H4 (cell line): ENCODE results near the gene TMEM235. TPM values are rescaled to one million over a fixed set of nuclear protein-coding genes. Genes with fewer than 3 reads are reported as not detected.
A peak's percentile ranks its signal among the peaks of the same experiment; 100 is the strongest.

Experiments used
- DNase-seq: peaks from one replicate; pipeline ENCODE4 v3.0.0-alpha.2; 2015; ENCODE audit warnings: low spot score
- total RNA-seq: library from RNA; depleted of rRNA; stranded (reverse); fragments of >200 nt; shearing (Covaris generic); gene quantifications from 2 replicates; pipeline ENCODE4 v1.2.3, GENCODE V29; 2014

TMEM235 gene
- total RNA-seq, 1 experiment from 2014 or later = not detected

GRCh38 chr17:78255029-78255656 lies 23.7 kb downstream of the TMEM235 start:
- DNase-seq = no peak

- DNase-seq = no peak
Measured at GRCh38 chr17:78255953-78256706, 24.7 kb downstream of the TMEM235 start.

- no peak for DNase-seq
Measured at GRCh38 chr17:78256707-78257591, 25.5 kb downstream of the TMEM235 start.

GRCh38 chr17:78257810-78258322 lies 26.4 kb downstream of the TMEM235 start:
- no peak for DNase-seq

GRCh38 chr17:78258323-78259191 lies 27.1 kb downstream of the TMEM235 start:
- no peak for DNase-seq

- DNase-seq = no peak
Measured at GRCh38 chr17:78259192-78259554, 27.7 kb downstream of the TMEM235 start.

- no peak for DNase-seq
Measured at GRCh38 chr17:78263063-78263735, 31.8 kb downstream of the TMEM235 start.

- DNase-seq = no peak
Measured at GRCh38 chr17:78263736-78264340, 32.4 kb downstream of the TMEM235 start.

- DNase-seq = no peak
Measured at GRCh38 chr17:78264590-78264989, 33.2 kb downstream of the TMEM235 start.

GRCh38 chr17:78265121-78265520 lies 33.7 kb downstream of the TMEM235 start:
- DNase-seq = no peak

GRCh38 chr17:78266231-78266631 lies 34.8 kb downstream of the TMEM235 start:
- no peak for DNase-seq

GRCh38 chr17:78266771-78267170 lies 35.3 kb downstream of the TMEM235 start:
- DNase-seq = no peak

GRCh38 chr17:78267253-78268073 lies 36.0 kb downstream of the TMEM235 start:
- no peak for DNase-seq

- no peak for DNase-seq
Measured at GRCh38 chr17:78268191-78268874, 36.9 kb downstream of the TMEM235 start.

GRCh38 chr17:78268951-78269905 lies 37.8 kb downstream of the TMEM235 start:
- peak; percentile 81 for DNase-seq

GRCh38 chr17:78269955-78270381 lies 38.5 kb downstream of the TMEM235 start:
- no peak for DNase-seq

GRCh38 chr17:78271419-78272170 lies 40.2 kb downstream of the TMEM235 start:
- DNase-seq = no peak
